Measurements from ENCODE around the gene GTF3C4.

GTF3C4 gene

DNA sequence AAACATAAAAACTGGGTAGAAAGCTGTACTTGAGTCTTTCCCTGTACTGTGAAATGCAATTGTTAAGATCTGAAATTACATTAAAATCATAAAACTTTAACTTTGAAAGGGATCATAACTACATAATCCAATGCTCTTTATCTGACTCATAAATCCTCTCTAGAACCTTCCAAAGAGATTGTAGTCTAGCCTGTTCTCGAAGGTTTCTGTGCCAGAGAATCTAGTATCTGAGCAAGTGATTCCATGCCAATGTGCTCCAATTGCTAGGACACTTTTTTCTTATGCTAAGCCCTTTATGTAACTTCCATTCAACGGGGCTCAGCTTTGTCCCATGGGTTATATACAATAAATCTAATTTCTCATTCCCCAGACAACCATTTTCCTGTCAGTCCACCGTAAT is 21.6 kb upstream of the GTF3C4 start:
- DNase-seq: no peak

DNA sequence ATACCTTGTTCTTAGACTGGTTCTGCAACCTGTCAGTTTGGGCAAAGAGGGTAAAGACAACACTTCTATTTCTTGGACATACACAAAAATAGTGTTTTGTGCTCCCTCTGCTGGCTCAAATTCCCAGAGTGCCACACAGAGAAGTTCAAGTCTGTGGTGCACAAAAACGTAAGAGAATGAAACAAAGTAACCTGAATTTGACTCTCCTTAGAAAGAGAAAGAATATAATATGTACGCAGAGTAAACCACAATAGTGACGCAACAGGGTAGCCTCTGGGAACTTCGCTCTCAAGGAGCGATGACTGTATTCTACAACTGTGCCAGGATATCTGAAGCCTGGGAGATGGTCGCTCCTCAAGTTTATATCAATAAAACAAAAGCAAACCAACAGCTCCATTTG is 19.0 kb upstream of the GTF3C4 start:
- DNase-seq: peak; percentile 9 to 55

GRCh38 chr9:132656299-132656698 is 14.0 kb upstream of the GTF3C4 start:
- no peak for DNase-seq

GRCh38 chr9:132662152-132662945 is 7.9 kb upstream of the GTF3C4 start:
- no peak for DNase-seq

DNA sequence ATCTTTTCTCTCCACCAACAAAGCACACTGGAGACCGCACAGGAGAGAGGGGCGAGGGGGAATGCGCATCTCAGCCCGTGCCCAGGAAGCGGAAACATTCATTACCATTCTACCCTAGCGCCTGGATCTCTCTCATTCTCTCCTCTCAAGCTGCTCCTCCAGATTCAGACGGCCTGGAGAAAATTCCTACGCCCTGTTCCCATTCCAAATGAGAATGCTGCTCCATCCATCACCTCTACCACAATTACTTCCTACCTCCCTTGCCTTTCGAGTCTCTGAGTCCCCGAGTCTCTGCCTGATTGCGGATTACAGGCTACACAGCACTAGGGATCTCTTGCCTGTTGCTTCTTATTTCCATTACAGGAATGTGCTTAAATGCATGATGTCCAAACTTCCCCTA is 7.1 kb upstream of the GTF3C4 start:
- DNase-seq: no peak

DNA sequence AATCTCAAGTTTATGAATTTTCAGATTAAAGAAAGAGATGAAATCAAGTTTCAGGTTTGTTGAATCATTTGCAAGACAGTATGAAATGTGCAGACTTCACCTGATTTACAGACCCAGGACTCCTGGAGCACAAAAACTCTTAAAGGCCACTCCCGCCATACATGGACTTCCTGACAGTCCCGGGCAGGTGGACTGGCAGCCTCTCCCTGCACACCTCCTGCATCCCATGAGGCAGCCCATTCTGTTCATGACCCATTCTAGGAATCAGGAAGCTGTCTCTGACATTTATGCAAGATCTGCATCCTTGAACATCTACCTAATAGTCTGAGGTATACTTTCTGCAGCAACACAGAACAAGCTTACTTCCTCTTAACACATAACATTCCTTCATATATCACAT is 6.4 kb upstream of the GTF3C4 start:
- no peak for DNase-seq

GRCh38 chr9:132669319-132669697 is 956 bp upstream of the GTF3C4 start:
- DNase-seq: peak in 1 of 2 experiments; percentile 72

DNA sequence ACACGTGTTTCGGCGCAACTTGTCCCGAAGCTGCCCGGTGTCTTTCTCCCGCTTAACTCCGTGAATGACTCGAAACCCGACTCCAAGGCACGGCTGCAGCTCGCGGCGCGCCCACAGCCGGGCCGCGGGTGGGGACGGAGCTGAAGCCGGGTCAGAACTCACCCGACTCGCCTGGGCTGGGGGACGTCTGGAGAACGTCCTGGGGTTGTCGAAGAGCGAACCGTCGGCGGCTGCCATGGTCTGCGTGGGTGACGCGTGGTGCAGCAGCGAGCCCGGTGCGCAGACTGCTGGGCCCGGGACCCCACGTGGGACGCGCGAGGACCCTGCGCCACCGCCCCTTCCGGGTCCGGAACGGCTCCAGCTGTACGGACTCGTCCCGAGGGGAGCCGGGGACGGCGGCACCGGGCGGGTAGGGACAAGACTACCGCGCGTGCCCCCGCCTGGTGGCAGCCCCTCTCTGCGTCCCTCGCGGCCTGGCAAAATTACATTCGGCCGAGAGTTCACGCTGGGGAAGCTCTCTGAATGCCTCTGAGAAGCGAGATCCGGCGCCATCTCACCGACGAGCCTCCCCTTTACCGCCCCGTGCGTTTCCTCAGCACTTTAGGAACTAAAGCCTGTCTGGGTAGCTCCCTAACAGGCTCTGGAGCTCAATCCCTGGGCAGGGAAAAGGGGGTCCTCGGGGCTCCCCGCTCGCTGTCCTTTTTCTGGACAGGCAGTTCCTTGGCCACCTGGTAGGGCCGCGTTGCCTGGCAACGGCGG is 387 bp upstream of the GTF3C4 start, which contains the start of gene DDX31:
Gene DDX31 (minus strand): TSS at position 286 of the 759 bp plus-strand sequence. CDS start 49 bp downstream, at position 237.
- DNase-seq: peak; percentile 78 to 87

GRCh38 chr9:132671620-132672412 is 1.6 kb downstream of the GTF3C4 start:
- no peak for DNase-seq

- DNase-seq: no peak
Observed at GRCh38 chr9:132672413-132672690, 2.1 kb downstream of the GTF3C4 start.

DNA sequence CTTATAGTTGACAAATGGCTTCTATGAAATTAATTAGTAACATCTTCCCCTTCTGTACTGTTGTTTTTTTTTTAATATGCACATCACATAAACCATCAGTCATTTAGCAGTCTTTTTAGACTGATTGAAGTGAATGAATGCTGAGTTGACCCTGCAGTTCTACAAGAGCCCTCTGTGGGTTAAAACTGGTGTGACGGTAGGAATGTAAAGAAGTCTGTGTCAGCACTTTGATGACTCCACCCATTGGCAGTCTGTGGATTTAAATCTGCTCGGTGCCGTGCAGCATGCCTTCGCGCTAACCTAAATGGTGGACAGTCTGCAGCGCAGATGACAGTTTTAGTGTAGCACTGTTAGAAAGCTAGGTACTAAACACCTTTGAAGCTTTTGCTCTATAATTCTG is 3.1 kb downstream of the GTF3C4 start:
- DNase-seq: peak; percentile 17 to 47

DNA sequence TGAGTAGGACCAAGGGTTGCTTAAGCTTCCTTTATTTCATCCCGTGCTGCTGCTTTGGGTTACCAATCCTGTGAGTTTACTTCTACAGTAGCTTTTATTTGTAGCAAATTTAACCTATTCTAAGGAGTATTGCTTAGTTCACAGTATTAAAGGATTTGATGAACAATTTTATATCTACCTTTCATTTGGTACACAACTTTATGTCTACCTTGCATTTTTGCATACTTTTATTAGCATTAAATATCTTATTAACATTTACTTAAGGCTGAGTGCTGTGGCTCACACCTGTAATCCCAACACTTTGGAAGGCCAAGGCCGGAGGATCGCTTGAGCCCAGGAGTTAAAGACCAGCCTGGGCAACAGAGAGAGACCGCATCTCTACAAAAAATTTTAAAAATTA is 4.2 kb downstream of the GTF3C4 start:
- no peak for DNase-seq

GRCh38 chr9:132677976-132678375 is 7.7 kb downstream of the GTF3C4 start:
- DNase-seq: no peak

GRCh38 chr9:132679946-132680625 is 9.8 kb downstream of the GTF3C4 start:
- no peak for DNase-seq

DNA sequence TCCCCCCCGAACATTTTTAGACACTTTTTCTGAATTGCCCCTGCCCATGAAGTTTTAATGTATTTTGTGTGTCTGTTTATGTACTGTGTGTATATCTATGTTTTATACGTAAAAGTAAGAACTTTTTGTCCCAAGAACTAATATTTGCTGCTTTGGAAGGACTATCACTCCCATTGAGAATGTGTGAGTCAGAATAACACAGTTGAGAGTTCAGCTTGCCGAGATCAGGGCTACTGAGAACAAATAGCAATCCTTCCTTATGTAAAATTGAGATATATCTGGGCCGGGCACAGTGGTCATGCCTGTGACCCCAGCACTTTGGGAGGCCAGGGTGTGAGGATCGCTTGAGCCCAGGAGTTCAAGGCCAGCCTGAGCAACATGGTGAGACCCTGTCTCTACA is 11.3 kb downstream of the GTF3C4 start:
- DNase-seq: no peak

GRCh38 chr9:132683873-132684272 is 13.6 kb downstream of the GTF3C4 start:
- DNase-seq: no peak

- DNase-seq: no peak
Observed at GRCh38 chr9:132690696-132691095, 20.4 kb downstream of the GTF3C4 start.

- peak in 1 of 2 experiments; percentile 34 for DNase-seq
Observed at GRCh38 chr9:132694144-132694543, 23.9 kb downstream of the GTF3C4 start.

DNA sequence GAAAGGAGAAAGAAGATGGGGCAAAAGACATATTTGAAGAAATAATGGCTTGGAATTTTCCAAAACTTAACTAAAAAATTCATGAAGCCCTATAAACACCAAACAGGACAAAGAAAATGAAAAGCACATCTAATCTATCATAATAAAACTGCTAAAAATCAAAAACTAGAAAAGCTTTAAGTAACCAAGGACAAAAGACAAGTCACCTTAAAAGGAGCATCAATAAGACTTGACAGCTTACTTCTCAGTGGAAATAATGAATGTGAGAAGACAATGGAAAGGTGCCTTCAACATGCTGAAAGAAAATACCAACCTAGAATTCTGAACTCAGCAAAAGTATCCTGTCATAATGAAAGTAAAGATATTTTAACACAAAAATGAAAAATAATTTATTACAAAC is 27.0 kb downstream of the GTF3C4 start:
- no peak for DNase-seq

DNA sequence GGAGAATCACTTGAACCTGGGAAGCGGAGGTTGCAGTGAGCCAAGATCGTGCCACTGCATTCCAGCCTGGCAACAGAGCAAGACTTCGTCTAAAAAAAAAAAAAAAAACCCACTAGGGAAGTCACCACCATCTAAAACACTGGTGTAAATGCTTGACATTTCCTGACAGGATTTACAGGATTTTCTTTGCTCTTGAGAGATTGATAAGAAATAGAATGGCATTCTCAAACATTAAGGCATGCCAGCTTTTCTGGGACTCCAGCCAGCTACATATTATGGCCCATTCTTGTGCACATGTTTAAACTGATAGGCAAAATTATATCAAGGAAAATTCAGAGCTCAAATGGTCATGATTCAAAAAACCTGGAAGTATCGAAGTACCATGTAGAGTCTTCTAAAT is 28.7 kb downstream of the GTF3C4 start:
- no peak for DNase-seq

- no peak for DNase-seq
Observed at GRCh38 chr9:132699956-132700355, 29.7 kb downstream of the GTF3C4 start.

DNA sequence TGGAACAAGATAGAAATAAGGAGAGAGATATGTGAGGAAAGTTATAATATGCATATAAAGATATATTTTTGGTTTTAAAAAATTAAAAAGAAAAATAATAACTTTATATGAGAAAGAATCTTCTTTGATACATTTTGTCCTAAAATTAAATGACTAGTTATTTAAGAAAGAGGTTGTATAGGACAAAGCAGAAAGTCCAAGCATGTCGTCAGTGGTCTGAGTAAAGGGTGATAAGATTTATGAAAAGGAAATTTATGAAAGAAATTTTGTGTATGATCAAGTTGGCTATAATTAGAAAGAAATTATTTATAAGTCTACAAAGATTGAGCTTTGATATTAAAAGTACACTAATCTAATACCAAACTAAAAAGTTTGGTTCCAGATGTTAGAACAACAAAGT is 32.0 kb downstream of the GTF3C4 start:
- DNase-seq: no peak

DNA sequence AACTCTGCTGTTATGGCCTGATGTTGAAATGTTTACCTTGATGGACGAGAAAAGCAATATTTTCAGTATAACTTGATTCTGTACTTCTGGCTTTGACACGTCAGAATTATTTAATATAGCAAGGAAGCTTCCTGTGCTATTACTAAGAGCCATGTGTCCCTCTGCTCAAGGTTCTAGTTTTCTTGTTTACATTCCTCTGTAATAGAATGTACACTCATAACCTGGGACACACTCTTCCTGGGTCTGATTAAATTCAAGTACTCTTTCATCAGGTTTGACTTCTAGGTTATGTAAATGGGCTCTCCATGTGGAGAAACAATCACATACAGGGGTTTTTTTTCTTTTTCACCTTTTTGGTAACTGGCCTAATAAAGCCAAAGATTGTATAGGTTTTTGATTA is 33.1 kb downstream of the GTF3C4 start:
- no peak for DNase-seq

Measured in NCI-H524 (cell line).